Dermis blood vessel endothelial cell (primary cell): Measurements from ENCODE around the gene CASZ1. TPM values are rescaled to one million over a fixed set of nuclear protein-coding genes. Genes with fewer than 3 reads are reported as not detected.

Experiments used
- DNase-seq: peaks from one replicate; pipeline ENCODE4 v3.0.0; 2010
- total RNA-seq: library from RNA; depleted of rRNA; stranded (reverse); fragments of >200 nt; gene quantifications from 2 replicates; pipeline ENCODE4 v1.2.3, GENCODE V29; 2014

Gene CASZ1
- total RNA-seq, 1 donor from 2014 or later = 4.3 TPM

GRCh38 chr1:10597492-10598388, 198.7 kb downstream of the CASZ1 start:
- no peak for DNase-seq

GRCh38 chr1:10596780-10597179, 199.7 kb downstream of the CASZ1 start:
- no peak for DNase-seq

- DNase-seq = no peak
Measured at GRCh38 chr1:10594595-10595223, 201.7 kb downstream of the CASZ1 start.

- no peak for DNase-seq
Measured at GRCh38 chr1:10593750-10594149, 202.7 kb downstream of the CASZ1 start.

GRCh38 chr1:10592373-10592772, 204.1 kb downstream of the CASZ1 start:
- DNase-seq = no peak

- no peak for DNase-seq
Measured at GRCh38 chr1:10591010-10591409, 205.4 kb downstream of the CASZ1 start.

GRCh38 chr1:10589074-10589473, 207.4 kb downstream of the CASZ1 start:
- DNase-seq = no peak

- DNase-seq = no peak
Measured at GRCh38 chr1:10588640-10589039, 207.8 kb downstream of the CASZ1 start.

Other genes with a start within 250 kb of the CASZ1 start
- 133 and 197 TPM in 2 replicates for gene TARDBP, start 216.0 kb upstream of the CASZ1 start, total RNA-seq